SH-SY5Y (cell line): ENCODE data around the gene SPOCK3.

ENCODE experiments used
- GATA2 ChIP-seq: IDR thresholded peaks from 2 replicates; pipeline ENCODE4 v1.6.1; 2011; ENCODE audit warnings: mild to moderate bottlenecking, low read depth, low read length
- GATA3 ChIP-seq: IDR thresholded peaks from 2 replicates; pipeline ENCODE4 v1.6.1; 2011; ENCODE audit warnings: low read depth, mild to moderate bottlenecking, low read length, moderate library complexity

DNA sequence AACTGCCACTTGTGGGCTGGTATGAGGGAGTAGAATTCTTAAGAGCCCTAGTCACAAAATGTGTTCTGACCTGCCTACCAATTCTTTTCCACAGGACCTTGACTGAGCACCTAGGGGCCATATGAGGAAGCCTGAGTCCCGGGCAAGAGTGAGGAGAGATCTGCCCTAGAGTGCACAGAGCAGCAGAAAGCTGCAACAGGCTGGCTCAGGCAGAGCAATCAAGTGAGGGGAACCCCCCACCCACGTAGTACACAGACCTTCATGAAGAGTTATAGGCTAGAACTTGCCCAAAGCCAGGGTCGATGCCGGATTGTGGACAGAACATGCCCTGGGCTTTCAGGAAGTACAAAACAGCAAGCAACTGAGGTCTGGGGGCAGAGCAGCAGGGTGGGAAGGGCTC is 117.0 kb downstream of the SPOCK3 start:
- TF ChIP-seq GATA2 = no peak
- TF ChIP-seq GATA3 = no peak
